SKM-1 treated with dmso at 0.1 percent for 144 hours (cell line): Measurements from ENCODE around the gene ZNF311.
"Not testable (repeated sequence)": the region's sequence is repeated elsewhere in the genome, so short reads cannot be mapped to it uniquely, and the experiment has no call there.

Experiments
- DNase-seq: peaks from one replicate; lab custom pipeline; 2025; ENCODE audit not compliant: unreplicated experiment; lab: John Stamatoyannopoulos, UW

ZNF311 gene

GRCh38 chr6:28983838-28984237, 21.3 kb downstream of the ZNF311 start:
- no peak for DNase-seq

GRCh38 chr6:28982476-28983266, 22.4 kb downstream of the ZNF311 start:
- DNase-seq: peak; percentile 67

- DNase-seq: peak; percentile 86
Measured at GRCh38 chr6:28981833-28982475, 23.2 kb downstream of the ZNF311 start.

GRCh38 chr6:28981431-28981832, 23.7 kb downstream of the ZNF311 start:
- DNase-seq: peak; percentile 70

GRCh38 chr6:28980852-28981430, 24.2 kb downstream of the ZNF311 start:
- peak; percentile 80 for DNase-seq

GRCh38 chr6:28980137-28980851, 24.8 kb downstream of the ZNF311 start:
- no peak for DNase-seq

- DNase-seq: no peak
Measured at GRCh38 chr6:28979679-28980078, 25.4 kb downstream of the ZNF311 start.

GRCh38 chr6:28978959-28979561, 26.1 kb downstream of the ZNF311 start:
- DNase-seq: no peak

- no peak for DNase-seq
Measured at GRCh38 chr6:28978133-28978491, 27.0 kb downstream of the ZNF311 start.

GRCh38 chr6:28977341-28978132, 27.6 kb downstream of the ZNF311 start:
- peak; percentile 81 for DNase-seq

- DNase-seq: no peak
Measured at GRCh38 chr6:28976677-28977076, 28.4 kb downstream of the ZNF311 start.

GRCh38 chr6:28974505-28974904, 30.6 kb downstream of the ZNF311 start:
- peak; percentile 15 for DNase-seq

- not testable (repeated sequence) for DNase-seq
Measured at GRCh38 chr6:28970056-28970455, 35.1 kb downstream of the ZNF311 start.

GRCh38 chr6:28969129-28969528, 36.0 kb downstream of the ZNF311 start:
- DNase-seq: no peak

- DNase-seq: no peak
Measured at GRCh38 chr6:28968476-28968875, 36.6 kb downstream of the ZNF311 start.

- no peak for DNase-seq
Measured at GRCh38 chr6:28965706-28966105, 39.4 kb downstream of the ZNF311 start.

- DNase-seq: no peak
Measured at GRCh38 chr6:28960846-28961500, 44.1 kb downstream of the ZNF311 start.

- not testable (repeated sequence) for DNase-seq
Measured at GRCh38 chr6:28958561-28959243, 46.4 kb downstream of the ZNF311 start.

- DNase-seq: not testable (repeated sequence)
Measured at GRCh38 chr6:28957795-28958314, 47.3 kb downstream of the ZNF311 start.
